HEK293 (cell line): Measurements from ENCODE around the gene HOXA3.

Experiments
- FEZF1 ChIP-seq: fragments of 450-650 bp; formaldehyde crosslinking; IDR thresholded peaks from 2 replicates; pipeline ENCODE4 v1.5.1; 2016; ENCODE audit warnings: missing biosample characterization, missing genetic modification characterization
- GFI1B ChIP-seq: fragments of 450-650 bp; formaldehyde crosslinking; IDR thresholded peaks from 2 replicates; pipeline ENCODE4 v1.5.1; 2016; ENCODE audit warnings: missing biosample characterization, missing genetic modification characterization
- GLIS1 ChIP-seq: fragments of 450-650 bp; formaldehyde crosslinking; IDR thresholded peaks from 2 replicates; pipeline ENCODE4 v1.5.1; 2016; ENCODE audit warnings: missing biosample characterization, missing genetic modification characterization
- GLIS2 ChIP-seq: fragments of 450-650 bp; formaldehyde crosslinking; IDR thresholded peaks from 2 replicates; pipeline ENCODE4 v1.5.1; 2016; ENCODE audit warnings: missing biosample characterization, missing genetic modification characterization
- HOXA7 ChIP-seq: sonication (generic); formaldehyde crosslinking; IDR thresholded peaks from 2 replicates; pipeline ENCODE4 v1.8.1; 2022; ENCODE audit warnings: missing genetic modification reagents, borderline replicate concordance
- HOXC10 ChIP-seq: sonication (generic); formaldehyde crosslinking; IDR thresholded peaks from 2 replicates; pipeline ENCODE4 v1.8.1; 2023; ENCODE audit warnings: mild to moderate bottlenecking, missing genetic modification reagents
- KLF10 ChIP-seq: fragments of 450-650 bp; IDR thresholded peaks from 2 replicates; pipeline ENCODE4 v1.5.1; 2018; ENCODE audit warnings: missing biosample characterization, mild to moderate bottlenecking, missing genetic modification characterization
- MEIS1 ChIP-seq: sonication (generic); formaldehyde crosslinking; IDR thresholded peaks from 2 replicates; pipeline ENCODE4 v1.8.1; 2022; ENCODE audit warnings: missing genetic modification reagents, mild to moderate bottlenecking, borderline replicate concordance
- MZF1 ChIP-seq: fragments of 450-650 bp; formaldehyde crosslinking; IDR thresholded peaks from 2 replicates; pipeline ENCODE4 v1.5.1; 2017; ENCODE audit warnings: missing biosample characterization, missing genetic modification characterization, borderline replicate concordance
- SCRT2 ChIP-seq: fragments of 450-650 bp; formaldehyde crosslinking; IDR thresholded peaks from 2 replicates; pipeline ENCODE4 v1.5.1; 2016; ENCODE audit warnings: missing biosample characterization, missing genetic modification characterization
- TCF7L2 ChIP-seq: IDR thresholded peaks from 2 replicates; pipeline ENCODE4 v1.6.1; 2011; ENCODE audit warnings: low read depth, mild to moderate bottlenecking, inconsistent platforms, low read length, moderate library complexity, borderline replicate concordance
- WT1 ChIP-seq: fragments of 450-650 bp; formaldehyde crosslinking; IDR thresholded peaks from 2 replicates; pipeline ENCODE4 v1.5.1; 2016; ENCODE audit warnings: missing biosample characterization, missing genetic modification characterization
- ZBTB7A ChIP-seq: fragments of 450-650 bp; formaldehyde crosslinking; IDR thresholded peaks from 2 replicates; pipeline ENCODE4 v1.5.1; 2016; ENCODE audit warnings: low read depth, missing biosample characterization, missing genetic modification characterization
- ZEB2 ChIP-seq: fragments of 450-650 bp; formaldehyde crosslinking; IDR thresholded peaks from 2 replicates; pipeline ENCODE4 v1.5.1; 2016; ENCODE audit warnings: missing biosample characterization, missing genetic modification characterization
- ZFHX2 ChIP-seq: fragments of 450-650 bp; formaldehyde crosslinking; conservative IDR thresholded peaks from 2 replicates; pipeline ENCODE4 v1.5.1; 2016; ENCODE audit warnings: missing biosample characterization, missing genetic modification characterization
- ZNF140 ChIP-seq: fragments of 450-650 bp; formaldehyde crosslinking; IDR thresholded peaks from 2 replicates; pipeline ENCODE4 v1.5.1; 2016; ENCODE audit warnings: missing biosample characterization, missing genetic modification characterization
- ZNF169 ChIP-seq: fragments of 450-650 bp; formaldehyde crosslinking; IDR thresholded peaks from 2 replicates; pipeline ENCODE4 v1.5.1; 2016; ENCODE audit warnings: missing biosample characterization, missing genetic modification characterization
- ZNF211 ChIP-seq: fragments of 450-650 bp; formaldehyde crosslinking; IDR thresholded peaks from 2 replicates; pipeline ENCODE4 v1.5.1; 2016; ENCODE audit warnings: low read depth, missing biosample characterization, missing genetic modification characterization
- ZNF221 ChIP-seq: fragments of 450-650 bp; formaldehyde crosslinking; IDR thresholded peaks from 2 replicates; pipeline ENCODE4 v1.5.1; 2017; ENCODE audit warnings: missing biosample characterization, missing genetic modification characterization, borderline replicate concordance
- ZNF248 ChIP-seq: fragments of 450-650 bp; formaldehyde crosslinking; IDR thresholded peaks from 2 replicates; pipeline ENCODE4 v1.5.1; 2017; ENCODE audit warnings: missing biosample characterization, missing genetic modification characterization
- ZNF341 ChIP-seq: fragments of 450-650 bp; formaldehyde crosslinking; IDR thresholded peaks from 2 replicates; pipeline ENCODE4; 2016; ENCODE audit warnings: low read depth, missing biosample characterization, missing genetic modification characterization
- ZNF362 ChIP-seq: fragments of 450-650 bp; formaldehyde crosslinking; IDR thresholded peaks from 2 replicates; pipeline ENCODE4 v1.5.1; 2016; ENCODE audit warnings: missing biosample characterization, missing genetic modification characterization
- ZNF391 ChIP-seq: fragments of 450-650 bp; formaldehyde crosslinking; IDR thresholded peaks from 2 replicates; pipeline ENCODE4 v1.5.1; 2016; ENCODE audit warnings: low read depth, missing biosample characterization, missing genetic modification characterization, borderline replicate concordance
- ZNF404 ChIP-seq: fragments of 450-650 bp; formaldehyde crosslinking; IDR thresholded peaks from 2 replicates; pipeline ENCODE4 v1.5.1; 2017; ENCODE audit warnings: missing biosample characterization, missing genetic modification characterization
- ZNF423 ChIP-seq: fragments of 450-650 bp; formaldehyde crosslinking; IDR thresholded peaks from 2 replicates; pipeline ENCODE4 v1.5.1; 2016; ENCODE audit warnings: missing biosample characterization, missing genetic modification characterization
- ZNF513 ChIP-seq: fragments of 450-650 bp; IDR thresholded peaks from 2 replicates; pipeline ENCODE4 v1.5.1; 2018; ENCODE audit warnings: missing biosample characterization, missing genetic modification characterization
- ZNF560 ChIP-seq: fragments of 450-650 bp; formaldehyde crosslinking; IDR thresholded peaks from 2 replicates; pipeline ENCODE4 v1.5.1; 2017; ENCODE audit warnings: missing biosample characterization, missing genetic modification characterization, borderline replicate concordance
- ZNF623 ChIP-seq: fragments of 450-650 bp; formaldehyde crosslinking; IDR thresholded peaks from 2 replicates; pipeline ENCODE4 v1.5.1; 2016; ENCODE audit warnings: missing biosample characterization, missing genetic modification characterization
- ZNF747 ChIP-seq: fragments of 450-650 bp; formaldehyde crosslinking; IDR thresholded peaks from 2 replicates; pipeline ENCODE4 v1.5.1; 2016; ENCODE audit warnings: missing biosample characterization, missing genetic modification characterization
- ZNF768 ChIP-seq: fragments of 450-650 bp; formaldehyde crosslinking; IDR thresholded peaks from 2 replicates; pipeline ENCODE4 v1.5.1; 2018; ENCODE audit warnings: missing biosample characterization, mild to moderate bottlenecking, missing genetic modification characterization
- ZNF785 ChIP-seq: fragments of 450-650 bp; formaldehyde crosslinking; IDR thresholded peaks from 2 replicates; pipeline ENCODE4 v1.5.1; 2016; ENCODE audit warnings: missing biosample characterization, missing genetic modification characterization
- ZNF837 ChIP-seq: fragments of 450-650 bp; formaldehyde crosslinking; IDR thresholded peaks from 2 replicates; pipeline ENCODE4 v1.5.1; 2016; ENCODE audit warnings: missing biosample characterization, missing genetic modification characterization
- TF ChIP-seq, protein P1 (sequence below): fragments of 450-650 bp; formaldehyde crosslinking; IDR thresholded peaks from 2 replicates; pipeline ENCODE4 v1.5.1; 2016; ENCODE audit warnings: missing biosample characterization, missing genetic modification characterization
- TF ChIP-seq, protein P2 (sequence below): fragments of 450-650 bp; formaldehyde crosslinking; IDR thresholded peaks from 2 replicates; pipeline ENCODE4 v1.5.1; 2016; ENCODE audit warnings: missing biosample characterization, missing genetic modification characterization
- TF ChIP-seq, protein P3 (sequence below): fragments of 450-650 bp; formaldehyde crosslinking; IDR thresholded peaks from 2 replicates; pipeline ENCODE4; 2016; ENCODE audit warnings: missing biosample characterization, missing genetic modification characterization

HOXA3 gene

DNA sequence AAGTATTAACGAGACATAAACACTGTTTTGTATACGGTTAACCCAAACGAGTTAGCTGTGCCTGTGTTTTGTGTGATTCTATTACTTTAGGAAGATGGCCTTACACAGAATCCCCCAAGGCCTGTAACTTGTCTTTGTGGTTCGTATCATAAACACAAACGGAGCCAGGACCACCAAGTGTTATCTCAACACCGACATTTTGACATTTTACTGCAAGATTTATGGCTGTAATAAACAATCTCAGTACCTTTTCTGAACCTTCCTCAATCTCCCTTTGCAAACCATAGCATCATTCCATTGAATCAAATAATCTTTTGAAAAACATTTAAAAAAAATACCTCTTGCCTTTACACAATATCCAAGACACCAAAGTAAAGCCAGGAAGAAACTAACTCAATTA lies 19.4 kb downstream of the HOXA3 start (continued):
- TF ChIP-seq GFI1B (tag by site-specific recombination) (0 out of 2 replicates have a peak, but pooled peaks have one; percentile 37), SCRT2 (no peak), GLIS2 (tag by site-specific recombination) (no peak), ZNF248 (tag by site-specific recombination) (no peak), ZNF391 (no peak), ZNF169 (tag by site-specific recombination) (no peak), ZNF560 (tag by site-specific recombination) (no peak), ZNF785 (tag by site-specific recombination) (no peak), HOXC10 (CRISPR knock-in tag) (no peak), ZEB2 (tag by site-specific recombination) (no peak), ZNF623 (tag by site-specific recombination) (no peak), ZNF140 (tag by site-specific recombination) (no peak), ZNF747 (tag by site-specific recombination) (no peak), ZNF404 (tag by site-specific recombination) (no peak), ZNF211 (tag by site-specific recombination) (no peak), ZNF513 (tag by site-specific recombination) (no peak), HOXA7 (CRISPR knock-in tag) (no peak), ZNF221 (no peak), MZF1 (tag by site-specific recombination) (peak; percentile 17; the same call in 1 of the 2 replicates), TCF7L2 (no peak), MEIS1 (CRISPR knock-in tag) (no peak), ZNF768 (tag by site-specific recombination) (no peak), GLIS1 (0 out of 2 replicates have a peak, but pooled peaks have one; percentile 17), KLF10 (tag by site-specific recombination) (0 out of 2 replicates have a peak, but pooled peaks have one; percentile 31), ZNF362 (tag by site-specific recombination) (no peak), FEZF1 (tag by site-specific recombination) (peak; percentile 92), ZNF423 (tag by site-specific recombination) (no peak), ZFHX2 (no peak), ZNF837 (tag by site-specific recombination) (no peak), ZNF341 (tag by site-specific recombination) (no peak), ZBTB7A (tag by site-specific recombination) (no peak), WT1 (tag by site-specific recombination) (peak; percentile 9; the same call in 1 of the 2 replicates)
- TF ChIP-seq, protein P1, sequence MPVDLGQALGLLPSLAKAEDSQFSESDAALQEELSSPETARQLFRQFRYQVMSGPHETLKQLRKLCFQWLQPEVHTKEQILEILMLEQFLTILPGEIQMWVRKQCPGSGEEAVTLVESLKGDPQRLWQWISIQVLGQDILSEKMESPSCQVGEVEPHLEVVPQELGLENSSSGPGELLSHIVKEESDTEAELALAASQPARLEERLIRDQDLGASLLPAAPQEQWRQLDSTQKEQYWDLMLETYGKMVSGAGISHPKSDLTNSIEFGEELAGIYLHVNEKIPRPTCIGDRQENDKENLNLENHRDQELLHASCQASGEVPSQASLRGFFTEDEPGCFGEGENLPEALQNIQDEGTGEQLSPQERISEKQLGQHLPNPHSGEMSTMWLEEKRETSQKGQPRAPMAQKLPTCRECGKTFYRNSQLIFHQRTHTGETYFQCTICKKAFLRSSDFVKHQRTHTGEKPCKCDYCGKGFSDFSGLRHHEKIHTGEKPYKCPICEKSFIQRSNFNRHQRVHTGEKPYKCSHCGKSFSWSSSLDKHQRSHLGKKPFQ (tag by site-specific recombination): 0 out of 2 replicates have a peak, but pooled peaks have one; percentile 10
- TF ChIP-seq, protein P2, sequence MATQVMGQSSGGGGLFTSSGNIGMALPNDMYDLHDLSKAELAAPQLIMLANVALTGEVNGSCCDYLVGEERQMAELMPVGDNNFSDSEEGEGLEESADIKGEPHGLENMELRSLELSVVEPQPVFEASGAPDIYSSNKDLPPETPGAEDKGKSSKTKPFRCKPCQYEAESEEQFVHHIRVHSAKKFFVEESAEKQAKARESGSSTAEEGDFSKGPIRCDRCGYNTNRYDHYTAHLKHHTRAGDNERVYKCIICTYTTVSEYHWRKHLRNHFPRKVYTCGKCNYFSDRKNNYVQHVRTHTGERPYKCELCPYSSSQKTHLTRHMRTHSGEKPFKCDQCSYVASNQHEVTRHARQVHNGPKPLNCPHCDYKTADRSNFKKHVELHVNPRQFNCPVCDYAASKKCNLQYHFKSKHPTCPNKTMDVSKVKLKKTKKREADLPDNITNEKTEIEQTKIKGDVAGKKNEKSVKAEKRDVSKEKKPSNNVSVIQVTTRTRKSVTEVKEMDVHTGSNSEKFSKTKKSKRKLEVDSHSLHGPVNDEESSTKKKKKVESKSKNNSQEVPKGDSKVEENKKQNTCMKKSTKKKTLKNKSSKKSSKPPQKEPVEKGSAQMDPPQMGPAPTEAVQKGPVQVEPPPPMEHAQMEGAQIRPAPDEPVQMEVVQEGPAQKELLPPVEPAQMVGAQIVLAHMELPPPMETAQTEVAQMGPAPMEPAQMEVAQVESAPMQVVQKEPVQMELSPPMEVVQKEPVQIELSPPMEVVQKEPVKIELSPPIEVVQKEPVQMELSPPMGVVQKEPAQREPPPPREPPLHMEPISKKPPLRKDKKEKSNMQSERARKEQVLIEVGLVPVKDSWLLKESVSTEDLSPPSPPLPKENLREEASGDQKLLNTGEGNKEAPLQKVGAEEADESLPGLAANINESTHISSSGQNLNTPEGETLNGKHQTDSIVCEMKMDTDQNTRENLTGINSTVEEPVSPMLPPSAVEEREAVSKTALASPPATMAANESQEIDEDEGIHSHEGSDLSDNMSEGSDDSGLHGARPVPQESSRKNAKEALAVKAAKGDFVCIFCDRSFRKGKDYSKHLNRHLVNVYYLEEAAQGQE (tag by site-specific recombination): no peak
- TF ChIP-seq, protein P3, sequence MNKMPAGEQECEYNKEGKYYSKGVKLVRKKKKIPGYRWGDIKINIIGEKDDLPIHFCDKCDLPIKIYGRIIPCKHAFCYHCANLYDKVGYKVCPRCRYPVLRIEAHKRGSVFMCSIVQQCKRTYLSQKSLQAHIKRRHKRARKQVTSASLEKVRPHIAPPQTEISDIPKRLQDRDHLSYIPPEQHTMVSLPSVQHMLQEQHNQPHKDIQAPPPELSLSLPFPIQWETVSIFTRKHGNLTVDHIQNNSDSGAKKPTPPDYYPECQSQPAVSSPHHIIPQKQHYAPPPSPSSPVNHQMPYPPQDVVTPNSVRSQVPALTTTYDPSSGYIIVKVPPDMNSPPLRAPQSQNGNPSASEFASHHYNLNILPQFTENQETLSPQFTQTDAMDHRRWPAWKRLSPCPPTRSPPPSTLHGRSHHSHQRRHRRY (tag by site-specific recombination): no peak
